NCI-H1417 treated with DMSO at 0.1 percent for 48 hours (cell line): ENCODE data around the gene PEX14.

Experiments used
- DNase-seq: peaks from one replicate; lab custom pipeline; 2025; lab: John Stamatoyannopoulos, UW

The PEX14 gene

GRCh38 chr1:10517677-10517982, 42.9 kb downstream of the PEX14 start:
- no peak for DNase-seq

DNA sequence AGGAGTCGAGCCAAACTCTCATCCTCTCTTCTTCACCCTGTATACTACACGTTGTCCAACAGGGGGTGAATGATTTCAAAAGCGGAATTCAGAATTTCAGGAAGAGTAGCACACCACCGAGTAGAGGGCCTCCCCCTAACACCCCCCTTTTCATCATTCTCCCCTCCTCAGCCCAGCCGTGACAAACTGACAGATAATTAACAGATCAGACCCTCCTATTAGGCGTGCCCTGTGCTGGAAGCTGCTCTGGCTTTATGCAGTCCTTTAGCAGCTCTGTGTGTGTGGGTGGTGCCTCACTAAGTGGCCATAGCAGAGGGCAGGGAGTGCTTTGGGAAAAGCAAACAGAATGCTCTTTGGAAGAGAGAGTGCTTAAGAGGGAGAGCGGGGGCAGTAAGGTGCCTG, 44.3 kb downstream of the PEX14 start:
- peak; percentile 57 for DNase-seq

GRCh38 chr1:10520497-10520896, 45.7 kb downstream of the PEX14 start:
- no peak for DNase-seq

- DNase-seq = no peak
Observed at GRCh38 chr1:10520952-10521351, 46.2 kb downstream of the PEX14 start.

DNA sequence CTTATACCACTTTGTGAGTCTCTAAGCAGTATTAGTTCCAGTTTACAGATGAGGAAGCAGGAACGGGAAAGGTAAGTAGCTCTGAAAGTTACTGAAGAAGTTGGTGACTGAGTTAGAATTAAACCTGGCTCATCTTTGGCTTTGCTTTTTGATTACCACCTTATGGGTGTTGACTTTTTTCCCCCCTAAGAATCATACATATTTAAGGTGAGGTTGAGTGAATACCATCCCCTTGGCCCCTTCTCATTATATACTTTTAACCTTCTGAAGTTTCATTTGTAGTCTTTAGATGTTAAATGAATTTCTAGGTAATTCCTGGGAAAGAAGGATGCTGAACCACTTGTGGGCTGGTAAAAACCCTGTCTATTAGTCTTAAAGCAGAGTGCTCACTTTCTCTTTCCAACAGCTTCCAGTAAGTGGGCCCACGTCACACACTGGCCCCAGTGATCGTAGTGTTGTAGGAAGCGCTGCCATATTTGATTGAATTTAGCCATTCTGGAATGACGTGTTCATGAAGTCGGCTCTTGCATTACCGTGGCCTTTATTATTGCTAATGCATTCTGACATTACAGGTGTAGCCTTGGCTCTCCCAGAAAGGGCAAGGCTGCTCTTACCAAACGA, 46.9 kb downstream of the PEX14 start:
- no peak for DNase-seq

- no peak for DNase-seq
Observed at GRCh38 chr1:10522322-10522860, 47.6 kb downstream of the PEX14 start.

DNA sequence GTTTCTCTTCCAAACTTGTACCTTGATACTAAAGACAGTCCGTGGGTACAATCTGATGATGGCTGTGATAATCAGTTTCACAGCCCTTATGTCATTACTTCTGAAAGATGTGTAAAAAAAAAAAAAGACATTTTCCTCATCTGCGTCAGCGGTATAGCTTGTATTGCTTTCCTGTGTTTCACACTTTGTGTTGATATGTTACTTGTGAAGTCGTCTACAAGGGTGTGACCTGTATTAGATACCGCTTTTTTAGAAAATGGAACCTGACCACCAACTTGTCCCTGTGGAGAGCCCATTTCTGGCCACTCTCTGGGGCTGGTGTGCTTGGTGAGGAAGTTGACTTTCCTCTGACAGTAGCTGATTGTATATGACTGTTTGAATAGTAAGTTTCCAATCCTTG, 50.5 kb downstream of the PEX14 start:
- DNase-seq = no peak

GRCh38 chr1:10528066-10529014, 53.6 kb downstream of the PEX14 start:
- DNase-seq = no peak

DNA sequence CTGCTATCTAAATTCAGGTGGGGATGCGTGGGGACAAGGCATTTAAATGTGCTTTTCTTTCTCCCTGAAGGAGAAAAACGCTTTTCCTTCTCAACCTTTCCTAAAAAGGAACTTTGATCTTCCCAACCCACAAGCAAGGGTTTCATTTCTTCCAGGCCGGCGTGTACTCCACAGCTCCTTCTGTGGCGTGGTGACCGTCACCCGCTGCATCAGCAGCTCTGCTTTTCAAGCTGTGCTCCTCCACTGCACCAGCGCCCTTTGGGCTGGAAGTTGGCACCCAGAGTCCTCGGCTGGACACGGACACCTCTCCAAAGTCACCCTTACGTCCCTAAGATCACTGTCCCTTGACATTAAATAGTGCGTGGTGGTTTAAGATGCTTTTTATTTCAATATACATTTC, 54.3 kb downstream of the PEX14 start:
- no peak for DNase-seq

- no peak for DNase-seq
Observed at GRCh38 chr1:10529765-10530164, 55.0 kb downstream of the PEX14 start.

- DNase-seq = no peak
Observed at GRCh38 chr1:10530281-10530740, 55.6 kb downstream of the PEX14 start.

DNA sequence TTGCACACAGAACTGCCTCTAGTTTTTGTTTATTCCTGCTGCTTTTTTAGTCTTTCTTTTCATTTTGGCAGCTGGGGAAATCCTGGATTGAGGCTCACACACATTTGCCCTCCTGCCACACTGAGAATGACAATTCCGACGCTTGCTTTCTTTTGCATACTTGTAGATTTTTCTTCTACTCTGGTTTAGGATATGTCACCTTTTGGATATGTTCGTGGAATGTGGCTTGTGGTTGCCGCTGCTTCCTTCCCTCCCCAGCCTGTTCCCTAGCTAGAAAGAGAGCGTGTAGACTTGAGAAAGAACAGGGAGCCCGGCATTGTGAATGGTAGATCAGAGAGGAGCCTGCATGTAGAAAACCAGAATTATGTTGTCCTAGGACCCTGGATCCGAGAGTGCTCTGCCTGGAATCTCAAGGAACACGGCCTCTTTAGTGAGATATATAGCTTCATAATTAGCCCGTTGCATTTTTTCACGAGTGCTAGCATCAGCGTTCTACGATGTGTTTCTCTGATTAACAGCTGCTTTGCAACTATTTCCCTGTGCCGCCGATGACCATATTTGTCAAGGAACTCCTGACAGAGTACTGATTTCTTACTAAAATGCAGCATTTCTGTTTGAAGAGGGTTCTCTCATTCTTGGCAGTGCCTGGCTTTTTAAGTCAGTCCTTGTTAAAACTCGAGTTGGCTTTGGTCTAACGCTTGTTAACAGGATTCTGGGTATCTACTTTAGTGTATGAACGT, 56.2 kb downstream of the PEX14 start:
- DNase-seq = no peak

DNA sequence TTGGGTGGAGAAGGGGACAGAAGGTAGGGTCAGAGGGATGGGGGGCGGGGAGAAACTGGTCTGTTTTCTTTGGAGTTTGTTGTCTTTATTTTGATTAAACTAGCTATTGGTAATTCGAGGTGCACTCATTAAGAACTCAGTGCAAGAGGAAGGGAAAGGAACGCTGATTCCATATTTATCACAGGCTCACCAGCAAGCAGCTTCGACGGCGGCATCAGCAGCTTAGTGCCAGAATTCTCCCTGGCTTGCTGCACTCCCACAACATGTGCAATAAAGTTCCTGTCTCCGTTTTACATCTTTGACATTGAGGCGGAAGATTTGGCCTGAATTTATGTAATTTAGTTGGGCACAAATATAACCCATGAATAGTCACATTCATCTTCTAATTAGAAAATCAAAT, 57.6 kb downstream of the PEX14 start:
- no peak for DNase-seq

DNA sequence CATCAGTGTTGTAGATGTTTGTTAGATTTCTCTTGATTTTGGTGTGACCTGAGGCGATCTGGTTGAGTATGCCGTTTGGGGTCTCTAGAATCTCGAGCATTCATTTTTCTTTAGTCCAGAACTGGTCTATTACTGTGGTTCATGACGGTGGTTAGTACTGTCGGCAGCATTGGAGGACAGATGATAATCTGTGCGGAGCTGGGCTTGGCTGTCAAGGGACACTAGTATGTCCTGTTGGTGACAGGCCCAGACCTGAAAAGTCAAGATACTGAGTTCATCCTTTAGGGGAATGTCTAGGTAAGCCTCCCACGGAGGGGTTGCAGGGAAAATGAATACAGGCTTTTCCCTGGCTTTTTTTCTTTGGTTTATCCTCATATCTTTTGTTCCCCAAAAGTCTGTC, 59.8 kb downstream of the PEX14 start:
- DNase-seq = no peak

- DNase-seq = no peak
Observed at GRCh38 chr1:10536133-10536770, 61.5 kb downstream of the PEX14 start.

GRCh38 chr1:10537082-10537766, 62.5 kb downstream of the PEX14 start:
- DNase-seq = peak; percentile 41

DNA sequence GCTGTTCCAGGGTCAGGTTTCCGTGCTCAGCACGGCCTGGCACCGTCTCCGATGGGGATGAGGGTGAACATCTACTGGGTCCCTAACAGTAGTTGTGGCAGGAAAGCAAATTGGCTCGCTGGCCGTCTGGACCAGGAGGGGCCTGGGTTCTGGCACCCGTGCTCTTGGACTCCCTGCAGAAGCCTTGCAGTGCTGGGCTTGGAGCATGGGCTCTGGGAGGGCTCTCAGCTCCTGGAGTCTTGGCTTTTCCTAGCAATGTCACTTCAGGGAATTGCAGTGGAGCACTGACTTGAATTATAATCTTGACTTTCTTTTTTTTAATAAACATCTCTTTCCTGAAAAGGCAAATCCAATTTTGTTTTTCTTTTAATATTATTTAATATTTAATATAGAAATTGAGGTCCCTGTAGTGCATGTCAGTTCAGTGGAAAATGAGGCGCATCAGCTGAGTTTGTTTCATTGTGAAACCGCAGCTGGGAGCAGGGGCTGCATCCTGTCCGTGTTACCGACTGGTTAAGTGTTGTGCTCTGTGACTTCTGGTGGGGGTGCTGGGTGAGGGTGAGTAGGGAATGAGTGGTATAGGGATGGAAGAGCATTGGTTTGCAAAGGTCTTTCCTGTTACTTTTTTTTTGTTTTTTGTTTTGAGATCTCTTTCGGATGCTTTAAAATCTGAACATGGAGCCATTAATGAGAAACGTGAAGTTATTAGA, 64.1 kb downstream of the PEX14 start:
- DNase-seq = no peak

DNA sequence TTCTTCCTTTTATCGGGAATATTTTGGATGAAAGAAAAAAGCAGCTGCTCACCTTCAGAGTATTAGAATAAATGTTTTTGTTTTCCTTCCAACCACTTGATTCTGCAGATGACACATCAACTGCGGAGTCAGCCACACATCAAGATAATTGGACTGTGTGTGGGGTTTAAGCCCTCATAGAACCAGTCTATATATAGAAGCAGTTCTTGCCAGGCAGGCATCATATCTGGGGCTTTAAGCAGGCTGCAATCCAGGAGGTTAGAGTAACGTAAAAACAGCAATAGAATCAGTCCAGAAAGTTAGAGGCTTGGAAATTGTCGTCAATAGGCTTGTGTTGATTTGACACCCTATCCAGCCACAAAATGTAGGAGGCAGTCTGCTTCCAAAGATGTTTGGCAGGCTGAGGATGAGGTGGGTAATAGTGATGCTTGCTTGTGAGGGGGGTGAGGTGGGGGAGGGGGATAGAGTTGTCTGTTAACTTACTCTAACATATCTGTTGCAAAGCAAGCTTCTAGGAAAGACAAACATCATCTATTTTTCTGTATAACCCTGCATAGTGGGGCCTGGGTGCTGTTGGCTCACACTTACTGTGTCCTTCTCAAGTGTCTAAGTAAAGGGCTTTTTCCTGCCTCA, 64.8 kb downstream of the PEX14 start:
- DNase-seq = no peak

GRCh38 chr1:10540277-10541005, 65.7 kb downstream of the PEX14 start:
- no peak for DNase-seq

GRCh38 chr1:10541286-10541685, 66.5 kb downstream of the PEX14 start:
- DNase-seq = no peak
